ENCODE measurements around the gene TIMP1. TPM values are rescaled to one million over a fixed set of nuclear protein-coding genes. Genes with fewer than 3 reads are reported as not detected.

Gene TIMP1
- polyA plus RNA-seq, 1 of the 3 experiments (the other 2 are of a cell fraction), result 323 TPM

DNA sequence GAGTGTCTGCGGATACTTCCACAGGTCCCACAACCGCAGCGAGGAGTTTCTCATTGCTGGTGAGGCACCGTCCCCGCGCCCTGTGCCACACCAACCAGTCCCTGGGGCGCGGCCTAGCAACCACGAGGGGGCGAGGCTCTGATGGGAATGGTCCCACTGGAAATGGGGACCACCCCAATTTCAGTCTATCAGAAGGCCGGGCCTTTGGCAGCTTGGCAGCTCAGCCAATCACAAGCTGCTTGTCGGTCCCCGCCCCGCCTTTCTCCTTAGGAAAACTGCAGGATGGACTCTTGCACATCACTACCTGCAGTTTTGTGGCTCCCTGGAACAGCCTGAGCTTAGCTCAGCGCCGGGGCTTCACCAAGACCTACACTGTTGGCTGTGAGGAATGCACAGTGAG, 3.0 kb downstream of the TIMP1 start:
- DNase-seq, result no peak
- no peaks in the 10 kb centered on the region for H4K20me1 ChIP-seq (ENCODE audit: insufficient read depth)
- H3F3A ChIP-seq (replicated peaks; ENCODE audit: insufficient read depth), result peaks cover 8% of the 10 kb centered on the region
- no peaks in the 10 kb centered on the region for H3K27me3 ChIP-seq (ENCODE audit: insufficient read depth)
- no peak for TF ChIP-seq FOSL2 (IDR thresholded peaks at IDR 0.05; ENCODE audit: borderline replicate concordance, low read depth)
- TF ChIP-seq GATA2 (CRISPR knock-in tag; IDR thresholded peaks at IDR 0.05), result no peak
- TF ChIP-seq NFIC (IDR thresholded peaks at IDR 0.05; ENCODE audit: borderline replicate concordance), result no peak
- no peak for TF ChIP-seq YY1 (IDR thresholded peaks at IDR 0.05; ENCODE audit: low read depth)
- TF ChIP-seq, protein P1, sequence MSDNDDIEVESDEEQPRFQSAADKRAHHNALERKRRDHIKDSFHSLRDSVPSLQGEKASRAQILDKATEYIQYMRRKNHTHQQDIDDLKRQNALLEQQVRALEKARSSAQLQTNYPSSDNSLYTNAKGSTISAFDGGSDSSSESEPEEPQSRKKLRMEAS (IDR thresholded peaks at IDR 0.05; ENCODE audit: low read depth), result no peak
- TF ChIP-seq NRF1 (IDR thresholded peaks at IDR 0.05; ENCODE audit: low read depth, low read length), result no peak
- TF ChIP-seq TEAD4 (IDR thresholded peaks at IDR 0.05; ENCODE audit: borderline replicate concordance, insufficient read depth), result no peak
- TF ChIP-seq RCOR1 (IDR thresholded peaks at IDR 0.05; ENCODE audit: low read length), result no peak
- TF ChIP-seq RXRA (IDR thresholded peaks at IDR 0.05; ENCODE audit: borderline replicate concordance, low read depth), result no peak
- no peak for TF ChIP-seq SIN3A (IDR thresholded peaks at IDR 0.05; ENCODE audit: borderline replicate concordance, low read depth, low read length)
- TF ChIP-seq RFX5 (IDR thresholded peaks at IDR 0.05; ENCODE audit: low read length), result no peak
- TF ChIP-seq, protein P2, sequence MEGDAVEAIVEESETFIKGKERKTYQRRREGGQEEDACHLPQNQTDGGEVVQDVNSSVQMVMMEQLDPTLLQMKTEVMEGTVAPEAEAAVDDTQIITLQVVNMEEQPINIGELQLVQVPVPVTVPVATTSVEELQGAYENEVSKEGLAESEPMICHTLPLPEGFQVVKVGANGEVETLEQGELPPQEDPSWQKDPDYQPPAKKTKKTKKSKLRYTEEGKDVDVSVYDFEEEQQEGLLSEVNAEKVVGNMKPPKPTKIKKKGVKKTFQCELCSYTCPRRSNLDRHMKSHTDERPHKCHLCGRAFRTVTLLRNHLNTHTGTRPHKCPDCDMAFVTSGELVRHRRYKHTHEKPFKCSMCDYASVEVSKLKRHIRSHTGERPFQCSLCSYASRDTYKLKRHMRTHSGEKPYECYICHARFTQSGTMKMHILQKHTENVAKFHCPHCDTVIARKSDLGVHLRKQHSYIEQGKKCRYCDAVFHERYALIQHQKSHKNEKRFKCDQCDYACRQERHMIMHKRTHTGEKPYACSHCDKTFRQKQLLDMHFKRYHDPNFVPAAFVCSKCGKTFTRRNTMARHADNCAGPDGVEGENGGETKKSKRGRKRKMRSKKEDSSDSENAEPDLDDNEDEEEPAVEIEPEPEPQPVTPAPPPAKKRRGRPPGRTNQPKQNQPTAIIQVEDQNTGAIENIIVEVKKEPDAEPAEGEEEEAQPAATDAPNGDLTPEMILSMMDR (IDR thresholded peaks at IDR 0.05), result no peak
- no peak for TF ChIP-seq TAF1 (IDR thresholded peaks at IDR 0.05; ENCODE audit: borderline replicate concordance, low read depth, low read length)
- TF ChIP-seq FOXJ3 (CRISPR knock-in tag; IDR thresholded peaks at IDR 0.05), result no peak
- H3K79me2 ChIP-seq (ENCODE audit: insufficient read depth), result peaks cover 13% of the 10 kb centered on the region; the same call in 1 of the 2 replicates
- no peaks in the 10 kb centered on the region for H3K9me3 ChIP-seq
- H3K36me3 ChIP-seq (replicated peaks in 1 of 2; ENCODE audit: control insufficient read depth in 1 of 2, insufficient read depth in 2 of 2, low read length in 1 of 2), result peaks cover 0 to 2% of the 10 kb centered on the region in 2 experiments
- H2AFZ ChIP-seq (ENCODE audit: low read depth), result no peak overlapping the region
- H3K4me3 ChIP-seq (ENCODE audit: low read depth in 2 of 2, low read length in 1 of 2), result no peak overlapping the region
- POLR2A ChIA-PET, result no interaction called here
- H3K27ac ChIP-seq (ENCODE audit: low read depth in 2 of 2, low read length in 1 of 2), result no peak overlapping the region
- no peak overlapping the region for H3K4me2 ChIP-seq
- CTCF ChIA-PET, result no interaction called here
- H3K4me1 ChIP-seq (ENCODE audit: control insufficient read depth in 1 of 2, insufficient read depth in 2 of 2, low read depth in 1 of 2, low read length in 1 of 2), result peaks cover 0 to 2% of the 10 kb centered on the region in 2 experiments; a peak in 1 of 4 replicates
- no peak overlapping the region for H3K9ac ChIP-seq
- 77% methylated on average over 7 of the region's 16 CpGs for WGBS (ENCODE audit: low lambda C conversion rate)
- H3K9me2 ChIP-seq, result no peaks in the 10 kb centered on the region

DNA sequence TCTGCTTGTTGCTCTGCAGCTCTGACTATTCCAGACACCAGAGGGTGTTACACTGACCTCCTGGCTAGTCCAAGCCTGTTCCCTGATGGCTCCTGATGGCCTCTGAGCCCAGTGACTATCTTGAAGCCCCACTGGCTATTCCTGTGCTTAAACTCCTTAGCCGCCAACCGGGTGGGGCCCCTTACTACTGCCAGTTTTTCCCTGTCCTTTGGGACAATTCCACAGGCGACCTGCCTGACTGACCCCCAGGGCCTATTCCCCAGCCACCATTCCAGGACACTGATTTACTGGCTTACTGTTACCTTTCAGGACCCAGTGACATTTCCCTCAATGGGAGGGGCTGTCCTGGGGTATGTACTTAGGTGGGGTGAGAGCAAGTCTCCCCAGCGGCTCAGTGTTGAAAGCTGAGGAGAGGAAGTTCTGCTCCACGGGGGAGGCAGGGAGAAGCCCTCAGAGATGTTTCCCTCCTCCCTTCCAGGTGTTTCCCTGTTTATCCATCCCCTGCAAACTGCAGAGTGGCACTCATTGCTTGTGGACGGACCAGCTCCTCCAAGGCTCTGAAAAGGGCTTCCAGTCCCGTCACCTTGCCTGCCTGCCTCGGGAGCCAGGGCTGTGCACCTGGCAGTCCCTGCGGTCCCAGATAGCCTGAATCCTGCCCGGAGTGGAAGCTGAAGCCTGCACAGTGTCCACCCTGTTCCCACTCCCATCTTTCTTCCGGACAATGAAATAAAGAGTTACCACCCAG, 4.0 kb downstream of the TIMP1 start:
- H3K27me3 ChIP-seq (ENCODE audit: insufficient read depth), result no peaks in the 10 kb centered on the region
- DNase-seq, result no peak
- TF ChIP-seq FOSL2 (IDR thresholded peaks at IDR 0.05; ENCODE audit: borderline replicate concordance, low read depth) (no peak), SMC3 (IDR thresholded peaks at IDR 0.05; ENCODE audit: low read depth, low read length) (no peak), RAD21 (IDR thresholded peaks at IDR 0.05; ENCODE audit: low read length) (no peak), EZH2phosphoT487 (IDR thresholded peaks at IDR 0.05; ENCODE audit: borderline replicate concordance, low read depth) (no peak), ELF1 (IDR thresholded peaks at IDR 0.05) (no peak), SIN3A (IDR thresholded peaks at IDR 0.05; ENCODE audit: borderline replicate concordance, low read depth, low read length) (no peak)
- TF ChIP-seq, protein P3, sequence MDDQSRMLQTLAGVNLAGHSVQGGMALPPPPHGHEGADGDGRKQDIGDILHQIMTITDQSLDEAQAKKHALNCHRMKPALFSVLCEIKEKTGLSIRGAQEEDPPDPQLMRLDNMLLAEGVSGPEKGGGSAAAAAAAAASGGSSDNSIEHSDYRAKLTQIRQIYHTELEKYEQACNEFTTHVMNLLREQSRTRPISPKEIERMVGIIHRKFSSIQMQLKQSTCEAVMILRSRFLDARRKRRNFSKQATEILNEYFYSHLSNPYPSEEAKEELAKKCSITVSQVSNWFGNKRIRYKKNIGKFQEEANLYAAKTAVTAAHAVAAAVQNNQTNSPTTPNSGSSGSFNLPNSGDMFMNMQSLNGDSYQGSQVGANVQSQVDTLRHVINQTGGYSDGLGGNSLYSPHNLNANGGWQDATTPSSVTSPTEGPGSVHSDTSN (IDR thresholded peaks at IDR 0.05), result no peak
- no peaks in the 10 kb centered on the region for H3K9me3 ChIP-seq
- peaks cover 8% of the 10 kb centered on the region for H3F3A ChIP-seq (replicated peaks; ENCODE audit: insufficient read depth)
- H3K36me3 ChIP-seq (replicated peaks in 1 of 2; ENCODE audit: control insufficient read depth in 1 of 2, insufficient read depth in 2 of 2, low read length in 1 of 2), result peaks cover 0 to 2% of the 10 kb centered on the region in 2 experiments
- H3K9ac ChIP-seq, result no peak overlapping the region
- H3K4me3 ChIP-seq (ENCODE audit: low read depth in 2 of 2, low read length in 1 of 2), result no peak overlapping the region
- H3K4me1 ChIP-seq (ENCODE audit: control insufficient read depth in 1 of 2, insufficient read depth in 2 of 2, low read depth in 1 of 2, low read length in 1 of 2), result peaks cover 0 to 2% of the 10 kb centered on the region in 2 experiments; a peak in 1 of 4 replicates
- ChIA-PET POLR2A (interaction anchor here (0.6 kb wide), 1 partner anchor 37 kb away, joined by 3 read pairs; no protein-coding TSS in a partner anchor), CTCF (interaction anchor here (0.6 to 1.6 kb wide), 2 partner anchors 58 to 394 kb away, joined by 3 to 5 read pairs; no protein-coding TSS in a partner anchor)
- no peak overlapping the region for H3K27ac ChIP-seq (ENCODE audit: low read depth in 2 of 2, low read length in 1 of 2)
- WGBS (ENCODE audit: low lambda C conversion rate), result 74% methylated on average over 6 of the region's 11 CpGs
- peaks cover 13% of the 10 kb centered on the region; the same call in 1 of the 2 replicates for H3K79me2 ChIP-seq (ENCODE audit: insufficient read depth)
- H2AFZ ChIP-seq (ENCODE audit: low read depth), result no peak overlapping the region
- H3K4me2 ChIP-seq, result no peak overlapping the region
- no peaks in the 10 kb centered on the region for H4K20me1 ChIP-seq (ENCODE audit: insufficient read depth)
- H3K9me2 ChIP-seq, result no peaks in the 10 kb centered on the region
